Measurements from ENCODE around the gene C1orf198. TPM values are rescaled to one million over a fixed set of nuclear protein-coding genes. Genes with fewer than 3 reads are reported as not detected.
A peak's percentile ranks its signal among the peaks of the same experiment; 100 is the strongest.

The C1orf198 gene
- total RNA-seq, 1 donor from 2014 or later: 38.8 TPM

- DNase-seq (ENCODE audit: extremely low spot score in 2 of 2): peak; percentile 25 to 58
- no peaks in the 10 kb centered on the region for H3K4me1 ChIP-seq
- H3K27ac ChIP-seq: peak overlapping the region; percentile 44
- no peak overlapping the region for H3K4me3 ChIP-seq
- no peaks in the 10 kb centered on the region for H3K36me3 ChIP-seq
- H3K9me3 ChIP-seq: peaks cover 8% of the 10 kb centered on the region
- TF ChIP-seq, protein P1, sequence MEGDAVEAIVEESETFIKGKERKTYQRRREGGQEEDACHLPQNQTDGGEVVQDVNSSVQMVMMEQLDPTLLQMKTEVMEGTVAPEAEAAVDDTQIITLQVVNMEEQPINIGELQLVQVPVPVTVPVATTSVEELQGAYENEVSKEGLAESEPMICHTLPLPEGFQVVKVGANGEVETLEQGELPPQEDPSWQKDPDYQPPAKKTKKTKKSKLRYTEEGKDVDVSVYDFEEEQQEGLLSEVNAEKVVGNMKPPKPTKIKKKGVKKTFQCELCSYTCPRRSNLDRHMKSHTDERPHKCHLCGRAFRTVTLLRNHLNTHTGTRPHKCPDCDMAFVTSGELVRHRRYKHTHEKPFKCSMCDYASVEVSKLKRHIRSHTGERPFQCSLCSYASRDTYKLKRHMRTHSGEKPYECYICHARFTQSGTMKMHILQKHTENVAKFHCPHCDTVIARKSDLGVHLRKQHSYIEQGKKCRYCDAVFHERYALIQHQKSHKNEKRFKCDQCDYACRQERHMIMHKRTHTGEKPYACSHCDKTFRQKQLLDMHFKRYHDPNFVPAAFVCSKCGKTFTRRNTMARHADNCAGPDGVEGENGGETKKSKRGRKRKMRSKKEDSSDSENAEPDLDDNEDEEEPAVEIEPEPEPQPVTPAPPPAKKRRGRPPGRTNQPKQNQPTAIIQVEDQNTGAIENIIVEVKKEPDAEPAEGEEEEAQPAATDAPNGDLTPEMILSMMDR (IDR thresholded peaks at IDR 0.05): no peak
- TF ChIP-seq POLR2AphosphoS5 (IDR thresholded peaks at IDR 0.05; ENCODE audit: insufficient read depth in 1 of 2, low read depth in 1 of 2) (no peak), POLR2A (IDR thresholded peaks at IDR 0.05) (no peak)
- intact Hi-C loops (cut with DNase I): no loop called here
- H3K27me3 ChIP-seq: no peaks in the 10 kb centered on the region
Observed at GRCh38 chr1:230808281-230808872, 59.9 kb downstream of the C1orf198 start.

- H3K9me3 ChIP-seq: peaks cover 6% of the 10 kb centered on the region
- TF ChIP-seq, protein P1 (IDR thresholded peaks at IDR 0.05): no peak
- TF ChIP-seq POLR2AphosphoS5 (IDR thresholded peaks at IDR 0.05; ENCODE audit: insufficient read depth in 1 of 2, low read depth in 1 of 2) (no peak), POLR2A (IDR thresholded peaks at IDR 0.05) (no peak)
- no peaks in the 10 kb centered on the region for H3K36me3 ChIP-seq
- peak overlapping the region; percentile 44 for H3K27ac ChIP-seq
- intact Hi-C loops (cut with DNase I): no loop called here
- no peaks in the 10 kb centered on the region for H3K27me3 ChIP-seq
- peak; percentile 37 to 83 for DNase-seq (ENCODE audit: extremely low spot score in 2 of 2)
- no peak overlapping the region for H3K4me3 ChIP-seq
- H3K4me1 ChIP-seq: no peaks in the 10 kb centered on the region
Observed at GRCh38 chr1:230807561-230808280, 60.6 kb downstream of the C1orf198 start.

GRCh38 chr1:230807029-230807428 lies 61.3 kb downstream of the C1orf198 start:
- Histone ChIP-seq H3K27me3 (no peaks in the 10 kb centered on the region), H3K4me1 (no peaks in the 10 kb centered on the region), H3K27ac (peak overlapping the region; percentile 44), H3K36me3 (no peaks in the 10 kb centered on the region), H3K4me3 (no peak overlapping the region), H3K9me3 (no peaks in the 10 kb centered on the region)
- no peak for TF ChIP-seq POLR2A (IDR thresholded peaks at IDR 0.05)
- TF ChIP-seq, protein P1 (IDR thresholded peaks at IDR 0.05): no peak
- TF ChIP-seq POLR2AphosphoS5 (IDR thresholded peaks at IDR 0.05; ENCODE audit: insufficient read depth in 1 of 2, low read depth in 1 of 2): no peak
- intact Hi-C loops (cut with DNase I): no loop called here
- DNase-seq (ENCODE audit: extremely low spot score in 2 of 2): peak; percentile 43 to 69

DNA sequence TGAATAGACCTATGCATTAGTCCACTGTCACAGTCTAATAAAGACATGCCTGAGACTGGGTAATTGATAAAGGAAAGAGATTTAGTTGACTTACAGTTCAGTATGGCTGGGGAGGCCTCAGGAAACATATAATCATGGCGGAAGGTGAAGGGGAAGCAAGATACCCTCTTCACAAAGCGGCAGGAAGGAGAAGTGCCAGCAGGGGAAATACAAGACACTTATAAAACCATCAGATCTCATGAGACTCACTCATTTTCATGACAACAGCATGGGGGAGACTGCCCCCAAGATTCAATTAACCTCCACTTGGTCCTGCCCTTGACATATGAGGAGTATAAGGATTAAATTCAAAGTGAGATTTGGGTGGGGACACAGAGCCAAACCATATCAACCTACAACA lies 61.8 kb downstream of the C1orf198 start:
- Histone ChIP-seq H3K27me3 (no peaks in the 10 kb centered on the region), H3K27ac (no peak overlapping the region), H3K36me3 (no peaks in the 10 kb centered on the region), H3K4me3 (no peak overlapping the region), H3K9me3 (no peaks in the 10 kb centered on the region), H3K4me1 (no peaks in the 10 kb centered on the region)
- DNase-seq (ENCODE audit: extremely low spot score in 2 of 2): no peak
- TF ChIP-seq POLR2AphosphoS5 (IDR thresholded peaks at IDR 0.05; ENCODE audit: insufficient read depth in 1 of 2, low read depth in 1 of 2): no peak
- TF ChIP-seq POLR2A (IDR thresholded peaks at IDR 0.05): no peak
- TF ChIP-seq, protein P1 (IDR thresholded peaks at IDR 0.05): no peak
- intact Hi-C loops (cut with DNase I): no loop called here

DNA sequence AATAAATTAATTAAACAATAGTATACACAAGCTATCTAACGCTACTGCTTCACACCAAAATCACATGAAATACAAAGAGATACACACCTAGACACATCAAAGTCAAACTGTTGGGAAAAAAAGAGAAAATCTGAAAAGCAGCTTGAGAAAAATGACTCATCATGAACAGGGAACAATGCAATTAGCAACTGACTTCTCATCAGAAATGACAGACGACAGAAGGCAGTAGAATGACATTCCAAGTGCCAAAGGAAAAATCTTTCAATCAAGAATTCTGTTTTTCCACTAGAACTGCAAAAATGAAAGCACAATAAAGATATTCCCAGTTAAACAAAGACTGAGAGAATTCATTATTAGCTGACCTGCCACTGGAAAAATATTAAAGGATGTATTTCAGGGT lies 63.9 kb downstream of the C1orf198 start:
- Histone ChIP-seq H3K4me1 (no peaks in the 10 kb centered on the region), H3K36me3 (no peaks in the 10 kb centered on the region), H3K4me3 (no peak overlapping the region), H3K27ac (no peak overlapping the region), H3K27me3 (no peaks in the 10 kb centered on the region), H3K9me3 (no peaks in the 10 kb centered on the region)
- TF ChIP-seq, protein P1 (IDR thresholded peaks at IDR 0.05): no peak
- TF ChIP-seq POLR2A (IDR thresholded peaks at IDR 0.05) (no peak), POLR2AphosphoS5 (IDR thresholded peaks at IDR 0.05; ENCODE audit: insufficient read depth in 1 of 2, low read depth in 1 of 2) (no peak)
- DNase-seq (ENCODE audit: extremely low spot score in 2 of 2): no peak
- intact Hi-C loops (cut with DNase I): loop anchor here (5.0 kb wide), 1 partner anchor 543 kb away; no protein-coding TSS in a partner anchor

Measured in vagina (tissue), 2 donors.